Spleen (tissue), 13 donors: Measurements from ENCODE around the gene HYDIN. TPM values are rescaled to one million over a fixed set of nuclear protein-coding genes. Genes with fewer than 3 reads are reported as not detected.

Experiments used
- DNase-seq: peaks from one replicate; pipeline ENCODE4 v3.0.0-alpha.2; 2020
- H3K27ac ChIP-seq, 8 donors: fragments of 200-600 bp; sonication (generic) in 7 of 8; 1 replicate in 4 of 8; 2 replicates in 4 of 8; pipeline versions ENCODE4 v1.5.0 to v1.8.0; 2016 to 2021; ENCODE audit warnings: inconsistent platforms in 4 of 8, mild to moderate bottlenecking in 4 of 8, moderate library complexity in 1 of 8
- H3K27me3 ChIP-seq, 7 donors: fragments of 200-600 bp; sonication (generic) in 6 of 7; replicated peaks in 1 of 7; 1 replicate in 4 of 7; 2 replicates in 3 of 7; pipeline versions ENCODE4 v1.5.0 to v1.8.0; 2016 to 2021; ENCODE audit warnings: inconsistent platforms in 3 of 7, mild to moderate bottlenecking in 1 of 7
- H3K36me3 ChIP-seq, 6 donors: fragments of 200-600 bp; sonication (generic) in 5 of 6; 1 replicate in 4 of 6; 2 replicates in 2 of 6; pipeline versions ENCODE4 v1.5.0 to v1.8.0; 2016 to 2021; ENCODE audit warnings: inconsistent platforms in 2 of 6
- H3K4me1 ChIP-seq, 6 donors: fragments of 200-600 bp; sonication (generic) in 5 of 6; 1 replicate in 3 of 6; 2 replicates in 3 of 6; pipeline versions ENCODE4 v1.5.0 to v1.8.0; 2016 to 2021; ENCODE audit warnings: inconsistent platforms in 3 of 6
- H3K4me3 ChIP-seq, 8 donors: fragments of 200-600 bp; sonication (generic) in 7 of 8; 1 replicate in 4 of 8; 2 replicates in 4 of 8; pipeline versions ENCODE4 v1.5.0 to v1.8.0; 2016 to 2021; ENCODE audit warnings: inconsistent platforms in 4 of 8, mild to moderate bottlenecking in 4 of 8, moderate library complexity in 2 of 8
- H3K9me3 ChIP-seq, 8 donors: fragments of 200-600 bp; sonication (generic) in 7 of 8; 1 replicate in 4 of 8; 2 replicates in 4 of 8; pipeline versions ENCODE4 v1.5.0 to v1.8.0; 2016 to 2021; ENCODE audit warnings: inconsistent platforms in 4 of 8
- CTCF ChIP-seq, 11 experiments: fragments of 200-600 bp in 7 of 11; fragments of 450-650 bp in 4 of 11; sonication (generic) in 4 of 11; IDR thresholded peaks in 8 of 11; conservative IDR thresholded peaks in 3 of 11; 1 replicate in 7 of 11; 2 replicates in 4 of 11; pipeline versions ENCODE4 v1.4.0 to v1.8.0; 2016 to 2021; ENCODE audit warnings: antibody characterized with exemption in 11 of 11, inconsistent platforms in 4 of 11, mild to moderate bottlenecking in 1 of 11
- POLR2A ChIP-seq, 3 donors: fragments of 450-650 bp; IDR thresholded peaks; one replicate each; pipeline ENCODE4 v1.5.1; 2017; ENCODE audit warnings: antibody characterized with exemption in 3 of 3, mild to moderate bottlenecking in 1 of 3
- POLR2AphosphoS5 ChIP-seq, 3 donors: sonication (generic); formaldehyde crosslinking; IDR thresholded peaks; one replicate each; pipeline ENCODE4 v1.5.1; 2017; ENCODE audit warnings: antibody characterized with exemption in 3 of 3
- WGBS, 5 donors: extraction: QIAGEN DNeasy Blood & Tissue Kit in 3 of 5; methylation state at CpG; one replicate each; pipeline versions ENCODE4 v1.1.5 to v1.1.7; 2013 to 2018; 5-methylcytosine and 5-hydroxymethylcytosine counted together
- intact Hi-C: fragments of 100-400 bp; cut with DNase I; formaldehyde crosslinking; loops from one replicate; pipeline ENCODE4 v1.15.0; 2023; ENCODE audit warnings: low total_unique reads
- long read RNA-seq, 2 donors: transcript quantifications; one replicate each; lab custom pipeline, GENCODE V29; 2026
- polyA plus RNA-seq, 3 donors: library from polyadenylated mRNA; stranded (reverse); fragments of 200-250 nt; gene quantifications; one replicate each; pipeline ENCODE4 v1.2.1, GENCODE V29; 2013
- total RNA-seq, 7 donors: library from RNA; depleted of rRNA in 3 of 7; stranded (reverse); fragments of >200 nt in 3 of 7; fragmentation: NEBNext Ultra II Directional in 4 of 7; extraction: Animal tissue kit (Norgen Biotek cat#: 25700) in 4 of 7; gene quantifications; one replicate each; pipeline versions ENCODE4 v1.1.0 to v1.2.1, GENCODE V29; 2016 to 2021
- donor health status: healthy with polysubstance abuse.
- donor health status: DM: no; HTN: no; CAD: no; lungs with moderate emphysema.
- donor health status: DM: no; HTN: no; CAD: no.
- donor health status: Bipolar disorder and iron deficiency.
- donor health status: healthy.
- donor health status: DM: no; HTN: no; CAD: no.
- donor health status: DM: yes; HTN: yes; CAD: no.

The HYDIN gene
- total RNA-seq (1 to 10 TPM in 4 of 7 donors, under 1 TPM in 3; 0.27 to 2.2 (median 1.3) TPM), polyA plus RNA-seq (under 1 TPM; 0.05 to 0.26 (median 0.07) TPM)
- long read RNA-seq, donor 1: 0 reads
- long read RNA-seq, donor 2: 0 reads

DNA sequence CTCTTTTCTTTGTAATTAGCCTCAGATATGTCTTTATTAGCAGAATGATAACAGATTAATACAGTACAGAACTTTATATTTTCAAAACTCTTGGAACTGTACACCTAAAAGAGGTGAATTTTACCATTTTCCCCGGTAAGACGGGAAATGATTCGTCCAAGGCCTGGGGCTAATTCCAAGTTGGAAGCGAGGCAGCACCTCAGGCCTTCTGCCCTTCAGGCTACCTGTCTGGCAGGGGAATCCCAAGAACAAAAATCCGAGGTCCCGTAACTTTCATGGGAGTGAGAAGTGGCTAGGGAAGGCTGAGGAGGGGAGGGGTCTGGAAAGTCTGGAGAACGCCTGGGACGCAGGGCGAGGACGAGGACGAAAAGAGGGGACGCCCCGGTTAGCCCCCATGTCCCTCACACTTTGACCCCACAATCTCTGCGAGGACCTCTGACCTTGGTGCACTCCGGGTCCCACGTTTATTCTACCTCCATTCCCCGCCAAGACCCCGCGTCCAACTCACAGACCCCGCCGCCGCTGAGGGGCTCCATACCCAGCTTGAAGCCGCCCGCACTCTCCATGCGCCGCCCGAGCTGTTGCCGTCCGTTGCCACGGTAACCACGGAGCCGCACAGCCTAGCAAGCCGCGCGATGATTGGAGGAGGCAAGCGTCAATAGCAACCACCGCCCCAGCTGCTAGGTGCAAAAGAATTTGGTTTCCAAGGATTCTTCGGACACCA is at the start of gene HYDIN:
Gene HYDIN, minus strand, starts transcription at position 601 of the 724 bp plus-strand sequence. CDS start 43,827 bp downstream, outside the sequence.
- intact Hi-C loops: no loop called here
- Histone ChIP-seq H3K36me3 (no peaks in the 10 kb centered on the region), H3K4me1 (no peaks in the 10 kb centered on the region), H3K27me3 (peaks cover 0 to 43% (median 18%) of the 10 kb centered on the region in 7 donors), H3K4me3 (peak within 1 kb of the TSS in 1 of 8 donors; percentile 41), H3K9me3 (peaks cover 11 to 57% (median 38%) of the 10 kb centered on the region in 8 donors), H3K27ac (no peak within 1 kb of the TSS)
- DNase-seq: no peak
- TF ChIP-seq POLR2A (IDR thresholded peaks at IDR 0.05): no peak
- no peak for TF ChIP-seq POLR2AphosphoS5 (IDR thresholded peaks at IDR 0.05)
- no peak for TF ChIP-seq CTCF (IDR thresholded peaks at IDR 0.05 in 8 of 11, conservative IDR thresholded peaks at IDR 0.05 in 3 of 11)
- 15 to 23% (median 16%) methylated on average over 35 to 38 of the region's 38 CpGs for WGBS, 5 donors

GRCh38 chr16:71276589-71277334 is 46.2 kb upstream of the HYDIN start:
- no peak overlapping the region for H3K27ac ChIP-seq
- peaks cover 0 to 17% (median 14%) of the 10 kb centered on the region in 8 donors for H3K9me3 ChIP-seq
- peaks cover 0 to 4% (median 0%) of the 10 kb centered on the region in 6 donors for H3K36me3 ChIP-seq
- TF ChIP-seq CTCF (IDR thresholded peaks at IDR 0.05 in 8 of 11, conservative IDR thresholded peaks at IDR 0.05 in 3 of 11) (no peak), POLR2AphosphoS5 (IDR thresholded peaks at IDR 0.05) (no peak), POLR2A (IDR thresholded peaks at IDR 0.05) (no peak)
- H3K4me3 ChIP-seq: no peak overlapping the region
- H3K4me1 ChIP-seq: no peaks in the 10 kb centered on the region
- intact Hi-C loops: no loop called here
- H3K27me3 ChIP-seq: no peaks in the 10 kb centered on the region
- WGBS, 5 donors: 89 to 93% (median 90%) methylated on average over 4 of the region's 4 CpGs
- DNase-seq: no peak

DNA sequence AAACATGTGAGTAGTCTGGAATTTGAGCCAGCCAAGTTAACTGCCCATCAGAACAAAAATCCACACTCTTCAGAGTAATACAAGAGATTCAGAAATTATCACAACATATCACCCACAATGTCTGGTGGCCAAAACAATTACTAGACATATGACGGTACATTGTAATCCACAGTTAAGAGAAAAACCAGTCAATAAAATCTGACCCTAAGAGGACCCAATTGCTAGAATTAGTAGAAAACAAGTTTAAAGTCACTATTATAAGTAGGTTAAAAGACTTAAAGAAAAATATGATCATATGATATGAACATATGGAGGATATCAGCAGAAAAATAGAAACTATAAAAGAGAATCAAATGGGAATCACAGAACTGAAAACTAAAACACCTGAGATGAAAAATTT is 42.9 kb upstream of the HYDIN start:
- 93 to 100% (median 98%) methylated on average over 1 of the region's 1 CpG for WGBS, 5 donors
- Histone ChIP-seq H3K27me3 (no peaks in the 10 kb centered on the region), H3K36me3 (no peaks in the 10 kb centered on the region), H3K9me3 (peaks cover 0 to 17% (median 14%) of the 10 kb centered on the region in 8 donors), H3K4me1 (no peaks in the 10 kb centered on the region), H3K4me3 (no peak overlapping the region), H3K27ac (no peak overlapping the region)
- no peak for TF ChIP-seq CTCF (IDR thresholded peaks at IDR 0.05 in 8 of 11, conservative IDR thresholded peaks at IDR 0.05 in 3 of 11)
- TF ChIP-seq POLR2A (IDR thresholded peaks at IDR 0.05): no peak
- TF ChIP-seq POLR2AphosphoS5 (IDR thresholded peaks at IDR 0.05): no peak
- intact Hi-C loops: no loop called here
- no peak for DNase-seq

- no peaks in the 10 kb centered on the region for H3K4me1 ChIP-seq
- H3K27ac ChIP-seq: no peak overlapping the region
- no peak for DNase-seq
- H3K27me3 ChIP-seq: peaks cover 0 to 32% (median 0%) of the 10 kb centered on the region in 7 donors
- no peak for TF ChIP-seq POLR2A (IDR thresholded peaks at IDR 0.05)
- no peak for TF ChIP-seq POLR2AphosphoS5 (IDR thresholded peaks at IDR 0.05)
- no peak for TF ChIP-seq CTCF (IDR thresholded peaks at IDR 0.05 in 8 of 11, conservative IDR thresholded peaks at IDR 0.05 in 3 of 11)
- H3K4me3 ChIP-seq: no peak overlapping the region
- H3K9me3 ChIP-seq: no peaks in the 10 kb centered on the region
- intact Hi-C loops: no loop called here
- WGBS, 5 donors: 62 to 80% (median 63%) methylated on average over 3 of the region's 3 CpGs
- no peaks in the 10 kb centered on the region for H3K36me3 ChIP-seq
Measured at GRCh38 chr16:71264299-71264698, 33.8 kb upstream of the HYDIN start.
